ENCODE measurements around the gene NFKB2.

Gene NFKB2

DNA sequence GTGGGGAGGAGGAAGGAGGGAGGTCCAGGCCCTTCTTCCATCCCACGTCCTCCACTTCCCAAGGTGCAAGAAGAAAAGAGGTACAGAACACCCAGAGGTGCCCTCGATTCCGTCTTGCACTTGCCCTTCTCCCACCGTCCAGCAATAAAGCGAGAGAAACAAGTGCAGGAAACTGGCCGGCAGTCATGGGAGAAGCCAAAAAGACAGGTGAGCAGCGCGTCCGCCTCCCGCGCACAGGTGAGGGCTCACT lies 54.5 kb downstream of the NFKB2 start:
- in situ Hi-C loops (cut with MboI; ENCODE audit: low sequenced_read_pairs): no loop called here

DNA sequence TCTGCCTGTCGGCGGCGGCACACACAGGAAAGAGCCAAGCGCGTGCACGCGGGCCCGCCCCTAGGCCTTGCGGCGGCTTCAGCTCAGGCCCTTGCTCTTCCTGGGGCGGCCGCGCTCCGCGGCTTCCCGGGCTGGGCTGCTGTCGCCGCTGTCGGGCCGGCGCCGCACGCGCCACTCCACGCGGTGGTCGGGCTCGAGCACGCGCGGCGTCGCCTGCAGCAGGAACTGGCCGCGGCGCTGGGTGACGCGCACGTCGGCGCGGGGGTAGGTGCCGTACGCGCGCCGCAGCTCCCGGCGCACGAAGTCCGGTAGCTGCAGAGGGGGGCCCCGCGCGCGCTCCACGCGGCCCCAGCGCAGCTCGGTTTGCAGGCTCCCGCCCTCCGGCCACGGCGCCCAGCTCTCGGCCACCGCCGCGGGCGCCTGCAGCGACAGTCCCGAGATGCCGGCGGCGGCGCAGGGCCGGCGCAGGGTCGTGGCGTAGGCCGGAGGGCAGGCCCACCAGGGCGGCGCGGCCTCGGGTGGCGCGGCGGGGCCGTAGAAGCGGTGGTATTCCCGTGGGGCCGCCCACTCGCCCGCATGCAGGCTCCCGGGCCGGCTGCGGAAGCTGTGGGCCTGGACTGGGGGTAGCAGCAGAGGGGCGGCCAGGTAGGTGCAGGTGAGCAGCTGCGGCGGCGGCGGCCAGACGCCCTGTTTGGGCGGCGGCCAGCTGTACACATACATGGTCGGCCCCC lies 55.0 kb downstream of the NFKB2 start:
- in situ Hi-C loops (cut with MboI; ENCODE audit: low sequenced_read_pairs): no loop called here

DNA sequence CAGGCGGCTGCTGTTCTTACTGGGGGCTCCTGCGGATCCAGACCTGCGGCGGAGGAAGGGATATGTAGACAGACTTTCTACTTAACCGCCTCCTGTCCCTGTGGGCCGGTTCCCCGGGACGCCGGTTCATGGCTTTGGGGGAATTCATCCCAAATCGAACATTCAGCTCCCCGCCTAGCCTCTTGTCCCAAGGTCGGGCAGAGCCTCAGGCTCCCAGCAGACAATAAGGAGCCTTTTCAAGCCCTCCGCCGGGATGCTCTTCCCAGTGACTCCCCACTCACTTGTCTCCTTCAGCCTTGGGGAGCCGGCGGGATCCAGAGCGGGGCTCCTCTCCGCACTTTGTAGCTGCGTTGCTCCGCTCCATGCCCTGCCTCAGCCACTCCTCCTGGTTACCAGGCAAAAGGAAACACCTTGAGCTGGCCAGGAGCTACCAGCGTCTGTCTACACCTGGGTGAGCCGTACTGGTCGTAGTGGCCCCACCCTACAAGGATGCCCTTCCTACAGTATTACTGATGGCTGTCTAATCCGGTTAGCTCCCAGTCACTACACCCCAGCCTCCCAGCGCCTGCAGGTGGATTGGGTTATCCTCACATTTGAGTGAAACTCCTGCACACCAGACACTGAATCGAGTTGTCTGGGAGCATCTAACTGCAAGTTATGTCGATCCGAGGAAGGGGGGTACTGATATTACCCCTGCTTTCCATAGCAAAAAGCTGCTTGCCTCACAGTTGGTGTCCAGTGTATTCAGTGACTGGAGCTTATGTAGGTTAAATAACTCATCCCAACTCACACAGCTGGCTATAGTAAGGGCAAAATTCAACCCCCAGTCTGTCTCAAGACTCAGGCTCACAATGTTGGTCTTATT lies 55.8 kb downstream of the NFKB2 start, which contains the start of gene C10orf95:
TSS of gene C10orf95 (minus strand) at position 439 of the 865 bp plus-strand sequence. CDS start 450 bp downstream, outside the sequence.
- in situ Hi-C loops (cut with MboI; ENCODE audit: low sequenced_read_pairs): no loop called here

All from HL-60/S4 treated with phorbol 12-myristate 13-acetate at 8.2 ng/mL for 4 days and 3 days (cell line).